ENCODE measurements around the gene IFIT3.

Gene IFIT3

DNA sequence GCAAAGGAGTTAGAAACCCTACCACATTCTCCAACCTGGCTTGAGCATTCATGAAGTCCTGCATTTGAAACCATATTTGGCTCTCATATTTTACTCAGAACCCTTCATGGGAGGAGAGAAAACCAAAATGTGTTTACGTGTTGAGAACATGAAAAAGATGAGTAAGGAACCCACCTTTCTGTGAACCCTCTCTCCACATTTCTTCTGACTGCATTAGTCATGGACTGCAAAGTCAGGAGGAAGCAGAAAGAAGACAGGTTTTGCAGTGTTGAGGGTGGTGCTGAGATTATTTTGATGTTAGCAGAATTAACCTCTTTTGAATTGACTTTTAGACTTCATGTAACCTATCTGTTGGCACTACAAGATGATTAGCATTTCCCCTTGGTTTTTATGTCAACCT, 55.0 kb downstream of the IFIT3 start:
- Histone ChIP-seq H3K36me3 (ENCODE audit: insufficient read depth, low read length) (no peaks in the 10 kb centered on the region), H3K9me3 (ENCODE audit: low read length) (no peaks in the 10 kb centered on the region), H2AFZ (ENCODE audit: low read depth, low read length) (no peak overlapping the region), H3K4me1 (ENCODE audit: insufficient read depth, low read length) (no peaks in the 10 kb centered on the region), H3K27me3 (ENCODE audit: insufficient read depth, low read length) (no peaks in the 10 kb centered on the region), H3K4me3 (ENCODE audit: low read length) (no peak overlapping the region)

GRCh38 chr10:89384474-89385340, 56.9 kb downstream of the IFIT3 start:
- Histone ChIP-seq H2AFZ (ENCODE audit: low read depth, low read length) (no peak overlapping the region), H3K9me3 (ENCODE audit: low read length) (no peaks in the 10 kb centered on the region), H3K27me3 (ENCODE audit: insufficient read depth, low read length) (no peaks in the 10 kb centered on the region), H3K36me3 (ENCODE audit: insufficient read depth, low read length) (no peaks in the 10 kb centered on the region), H3K4me3 (ENCODE audit: low read length) (no peak overlapping the region), H3K4me1 (ENCODE audit: insufficient read depth, low read length) (no peaks in the 10 kb centered on the region)

- Histone ChIP-seq H2AFZ (ENCODE audit: low read depth, low read length) (no peak overlapping the region), H3K4me1 (ENCODE audit: insufficient read depth, low read length) (peaks cover 9% of the 10 kb centered on the region), H3K36me3 (ENCODE audit: insufficient read depth, low read length) (no peaks in the 10 kb centered on the region), H3K27me3 (ENCODE audit: insufficient read depth, low read length) (no peaks in the 10 kb centered on the region), H3K9me3 (ENCODE audit: low read length) (no peaks in the 10 kb centered on the region), H3K4me3 (ENCODE audit: low read length) (no peak overlapping the region)
These were observed 61.0 kb downstream of the IFIT3 start for GRCh38 chr10:89388806-89389205.

- Histone ChIP-seq H3K27me3 (ENCODE audit: insufficient read depth, low read length) (no peaks in the 10 kb centered on the region), H3K4me3 (ENCODE audit: low read length) (no peak overlapping the region), H3K36me3 (ENCODE audit: insufficient read depth, low read length) (no peaks in the 10 kb centered on the region), H3K9me3 (ENCODE audit: low read length) (no peaks in the 10 kb centered on the region), H3K4me1 (ENCODE audit: insufficient read depth, low read length) (peaks cover 9% of the 10 kb centered on the region), H2AFZ (ENCODE audit: low read depth, low read length) (no peak overlapping the region)
These were observed 61.5 kb downstream of the IFIT3 start for GRCh38 chr10:89389254-89389653.
